Measurements from ENCODE around the gene PGD. TPM values are rescaled to one million over a fixed set of nuclear protein-coding genes. Genes with fewer than 3 reads are reported as not detected.
"Not testable (repeated sequence)": the region's sequence is repeated elsewhere in the genome, so short reads cannot be mapped to it uniquely, and the experiment has no call there.

PGD gene
- total RNA-seq, 1 experiment from 2014 or later, result 44.6 TPM

GRCh38 chr1:10456661-10457060 is 57.8 kb downstream of the PGD start:
- H3K4me1 ChIP-seq (replicated peaks), result peaks cover 7% of the 10 kb centered on the region
- no peak for DNase-seq (ENCODE audit: low read depth in 1 of 2, low spot score in 2 of 2)
- H3K9me3 ChIP-seq (replicated peaks), result no peaks in the 10 kb centered on the region
- no peak overlapping the region for H3K4me3 ChIP-seq
- H3K27ac ChIP-seq, result no peak overlapping the region
- H3K27me3 ChIP-seq (replicated peaks), result no peaks in the 10 kb centered on the region
- H3K36me3 ChIP-seq, result peaks cover 27% of the 10 kb centered on the region

GRCh38 chr1:10457462-10457861 is 58.6 kb downstream of the PGD start:
- not testable (repeated sequence) for H3K27ac ChIP-seq; H3K27me3 ChIP-seq (replicated peaks); H3K4me1 ChIP-seq (replicated peaks); H3K9me3 ChIP-seq (replicated peaks); H3K4me3 ChIP-seq; DNase-seq (ENCODE audit: low read depth in 1 of 2, low spot score in 2 of 2)
- peaks cover 33% of the 10 kb centered on the region for H3K36me3 ChIP-seq

DNA sequence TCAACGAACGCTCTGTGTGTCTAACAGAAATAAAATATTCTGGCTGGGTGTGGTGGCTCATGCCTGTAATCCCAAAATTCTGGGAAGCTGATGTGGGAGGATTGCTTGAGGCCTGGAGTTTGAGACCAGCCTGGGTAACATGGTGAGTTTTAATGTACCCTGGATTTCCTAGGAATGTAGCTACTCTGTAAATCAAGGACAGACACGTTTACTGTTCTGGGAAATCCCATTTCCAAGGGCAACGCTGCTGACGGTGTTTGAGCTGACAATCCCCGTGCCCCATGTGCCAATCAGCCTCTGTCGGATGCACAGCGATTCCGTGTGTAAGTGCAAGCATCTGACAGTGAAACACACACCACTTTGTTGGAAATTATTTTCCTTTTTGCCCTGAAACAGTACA is 59.0 kb downstream of the PGD start:
- no peak overlapping the region for H3K27ac ChIP-seq
- H3K4me1 ChIP-seq (replicated peaks), result peaks cover 6% of the 10 kb centered on the region
- DNase-seq (ENCODE audit: low read depth in 1 of 2, low spot score in 2 of 2), result no peak
- H3K4me3 ChIP-seq, result no peak overlapping the region
- no peaks in the 10 kb centered on the region for H3K27me3 ChIP-seq (replicated peaks)
- peaks cover 37% of the 10 kb centered on the region for H3K36me3 ChIP-seq
- no peaks in the 10 kb centered on the region for H3K9me3 ChIP-seq (replicated peaks)

- H3K27ac ChIP-seq, result no peak overlapping the region
- peaks cover 47% of the 10 kb centered on the region for H3K36me3 ChIP-seq
- no peak overlapping the region for H3K4me3 ChIP-seq
- peaks cover 6% of the 10 kb centered on the region for H3K4me1 ChIP-seq (replicated peaks)
- H3K9me3 ChIP-seq (replicated peaks), result no peaks in the 10 kb centered on the region
- DNase-seq (ENCODE audit: low read depth in 1 of 2, low spot score in 2 of 2), result peak in 1 of 2 experiments; percentile 29
- H3K27me3 ChIP-seq (replicated peaks), result no peaks in the 10 kb centered on the region
These were observed 60.3 kb downstream of the PGD start for GRCh38 chr1:10459184-10459583.

DNA sequence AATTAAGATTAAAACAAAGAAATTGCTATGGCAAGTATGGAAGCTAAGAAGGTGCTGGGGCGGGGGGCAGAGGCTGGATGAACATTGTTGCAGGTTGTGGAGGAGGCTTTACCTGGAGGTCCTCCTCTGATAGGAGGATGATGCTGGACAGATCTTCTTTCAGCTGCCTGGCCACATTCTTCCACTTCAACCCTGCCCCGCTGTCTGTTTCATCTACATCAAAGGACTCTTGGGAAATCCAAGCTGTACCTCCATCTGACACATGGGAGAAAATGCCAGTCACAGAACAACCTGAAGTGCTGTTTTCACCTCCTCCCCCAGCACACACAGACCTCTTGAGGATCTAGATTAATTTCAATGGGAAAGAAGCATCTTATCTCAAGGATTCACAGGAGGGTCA is 68.2 kb downstream of the PGD start:
- Histone ChIP-seq H3K27ac (no peak overlapping the region), H3K4me3 (no peak overlapping the region), H3K9me3 (replicated peaks) (no peaks in the 10 kb centered on the region), H3K27me3 (replicated peaks) (no peaks in the 10 kb centered on the region), H3K4me1 (replicated peaks) (peaks cover 9% of the 10 kb centered on the region), H3K36me3 (peaks cover 64% of the 10 kb centered on the region)
- DNase-seq (ENCODE audit: low read depth in 1 of 2, low spot score in 2 of 2), result no peak

GRCh38 chr1:10470043-10470442 is 71.2 kb downstream of the PGD start:
- H3K9me3 ChIP-seq (replicated peaks), result no peaks in the 10 kb centered on the region
- H3K4me3 ChIP-seq, result no peak overlapping the region
- H3K4me1 ChIP-seq (replicated peaks), result peaks cover 12% of the 10 kb centered on the region
- H3K27ac ChIP-seq, result no peak overlapping the region
- no peak for DNase-seq (ENCODE audit: low read depth in 1 of 2, low spot score in 2 of 2)
- peaks cover 37% of the 10 kb centered on the region for H3K36me3 ChIP-seq
- H3K27me3 ChIP-seq (replicated peaks), result no peaks in the 10 kb centered on the region

Other genes starting within 250 kb of the PGD start
- gene KIF1B, start 188.5 kb upstream of the PGD start, total RNA-seq (2014; rRNA removed; shearing (Covaris generic)), result 26.8 and 33.3 TPM in 2 replicates
- 4.9 and 14.6 TPM in 2 replicates for gene CENPS, start 31.4 kb downstream of the PGD start, total RNA-seq (2014; rRNA removed; shearing (Covaris generic))
- 1.7 TPM in 1 of 2 replicates, not detected in the other for gene CORT, start 51.0 kb downstream of the PGD start, total RNA-seq (2014; rRNA removed; shearing (Covaris generic))
- gene DFFA, start 73.5 kb downstream of the PGD start, total RNA-seq (2014; rRNA removed; shearing (Covaris generic)), result 40.6 and 45.7 TPM in 2 replicates
- 13.8 and 14.0 TPM in 2 replicates for gene PEX14, start 75.9 kb downstream of the PGD start, total RNA-seq (2014; rRNA removed; shearing (Covaris generic))

All from SJSA1 (cell line).